MG63 (cell line): ENCODE data around the gene GFRA4. TPM values are rescaled to one million over a fixed set of nuclear protein-coding genes. Genes with fewer than 3 reads are reported as not detected.
"Not testable (repeated sequence)": the region's sequence is repeated elsewhere in the genome, so short reads cannot be mapped to it uniquely, and the experiment has no call there.

Experiments
- DNase-seq: peaks from one replicate; pipeline ENCODE4 v3.0.0-alpha.2; 2020
- H3K27me3 ChIP-seq: fragments of 250-450 bp; sonication (Bioruptor Pico); 2 replicates; pipeline ENCODE4 v1.5.1; 2020; ENCODE audit warnings: mild to moderate bottlenecking, moderate library complexity
- H3K36me3 ChIP-seq: fragments of 250-450 bp; sonication (Bioruptor Pico); 2 replicates; pipeline ENCODE4 v1.5.1; 2020; ENCODE audit warnings: mild to moderate bottlenecking, moderate library complexity
- H3K4me3 ChIP-seq: fragments of 250-450 bp; sonication (Bioruptor Pico); 2 replicates; pipeline ENCODE4 v1.5.1; 2020; ENCODE audit warnings: mild to moderate bottlenecking, moderate library complexity
- H3K9me3 ChIP-seq: fragments of 250-450 bp; sonication (Bioruptor Pico); 2 replicates; pipeline ENCODE4 v1.5.1; 2020; ENCODE audit warnings: mild to moderate bottlenecking, moderate library complexity
- total RNA-seq: library from RNA; depleted of rRNA; stranded (reverse); fragments of >200 nt; shearing (Covaris generic); gene quantifications from 2 replicates; pipeline ENCODE4 v1.2.3, GENCODE V29; 2014; ENCODE audit warnings: low replicate concordance; rRNA removed

Gene GFRA4
- total RNA-seq, 1 experiment from 2014 or later: not detected

- not testable (repeated sequence) for H3K4me3 ChIP-seq, DNase-seq, H3K9me3 ChIP-seq, H3K27me3 ChIP-seq, H3K36me3 ChIP-seq
These were observed 47.9 kb downstream of the GFRA4 start for GRCh38 chr20:3615171-3615840.

- no peaks in the 10 kb centered on the region for H3K36me3 ChIP-seq
- no peak for DNase-seq
- H3K9me3 ChIP-seq: no peaks in the 10 kb centered on the region
- no peak overlapping the region for H3K4me3 ChIP-seq
- no peaks in the 10 kb centered on the region for H3K27me3 ChIP-seq
These were observed 48.7 kb downstream of the GFRA4 start for GRCh38 chr20:3614466-3614865.

- no peak for DNase-seq
- no peak overlapping the region for H3K4me3 ChIP-seq
- H3K9me3 ChIP-seq: no peaks in the 10 kb centered on the region
- no peaks in the 10 kb centered on the region for H3K27me3 ChIP-seq
- H3K36me3 ChIP-seq: no peaks in the 10 kb centered on the region
These were observed 49.3 kb downstream of the GFRA4 start for GRCh38 chr20:3613821-3614440.

- Histone ChIP-seq H3K27me3 (no peaks in the 10 kb centered on the region), H3K36me3 (no peaks in the 10 kb centered on the region), H3K4me3 (no peak overlapping the region), H3K9me3 (no peaks in the 10 kb centered on the region)
- DNase-seq: no peak
These were observed 50.2 kb downstream of the GFRA4 start for GRCh38 chr20:3612795-3613572.

- no peak for DNase-seq
- H3K9me3 ChIP-seq: no peaks in the 10 kb centered on the region
- no peak overlapping the region for H3K4me3 ChIP-seq
- H3K36me3 ChIP-seq: no peaks in the 10 kb centered on the region
- no peaks in the 10 kb centered on the region for H3K27me3 ChIP-seq
These were observed 51.3 kb downstream of the GFRA4 start for GRCh38 chr20:3611901-3612300.

Other genes with a start within 250 kb of the GFRA4 start
- 6.6 and 7.1 TPM in 2 replicates for gene ATRN, start 192.4 kb downstream of the GFRA4 start, total RNA-seq
- 4.9 and 7.3 TPM in 2 replicates for gene ADAM33, start 18.6 kb upstream of the GFRA4 start, total RNA-seq
- not detected in 2 replicates for gene SIGLEC1, start 49.2 kb upstream of the GFRA4 start, total RNA-seq
- 0.03 TPM in 1 of 2 replicates, not detected in the other for gene HSPA12B, start 69.3 kb upstream of the GFRA4 start, total RNA-seq
- 42.8 and 66.6 TPM in 2 replicates for gene ADISSP, start 104.4 kb upstream of the GFRA4 start, total RNA-seq
- gene SPEF1, start 118.0 kb upstream of the GFRA4 start, total RNA-seq: 0.95 TPM in 1 of 2 replicates, not detected in the other
- 50.0 and 81.5 TPM in 2 replicates for gene CENPB, start 123.3 kb upstream of the GFRA4 start, total RNA-seq
- gene CDC25B, start 132.9 kb upstream of the GFRA4 start, total RNA-seq: 13.9 and 16.0 TPM in 2 replicates
- gene AP5S1, start 157.1 kb upstream of the GFRA4 start, total RNA-seq: 11.6 and 24.6 TPM in 2 replicates
- 4.4 and 6.2 TPM in 2 replicates for gene MAVS, start 183.4 kb upstream of the GFRA4 start, total RNA-seq
- 31.4 and 57.1 TPM in 2 replicates for gene PANK2, start 226.0 kb upstream of the GFRA4 start, total RNA-seq